Pancreas (tissue), 10 donors: ENCODE measurements around the gene TMEM91. TPM values are rescaled to one million over a fixed set of nuclear protein-coding genes. Genes with fewer than 3 reads are reported as not detected.

Experiments used
- ATAC-seq, 4 donors: fragments of 200-7000 bp; cut with Tn5 transposase; one replicate each; pipeline versions ENCODE4 v1.8.0 to v1.9.1; 2020; ENCODE audit warnings: mild to moderate bottlenecking in 4 of 4, moderate library complexity in 4 of 4
- DNase-seq, 6 donors: peaks; one replicate each; pipeline ENCODE4 v3.0.0-alpha.2; 2020
- FAIRE-seq: peaks from 2 replicates; lab custom pipeline; 2012; peaks lifted over from hg19 to GRCh38; lab: Jason Lieb, UNC
- H3K27ac ChIP-seq, 4 donors: fragments of 200-600 bp; sonication (generic); 1 replicate in 3 of 4; 2 replicates in 1 of 4; pipeline versions ENCODE4 v1.5.0 to v1.8.0; 2020
- H3K27me3 ChIP-seq, 4 donors: fragments of 200-600 bp; one replicate each; pipeline ENCODE4 v1.8.0; 2021
- H3K36me3 ChIP-seq, 3 donors: fragments of 200-600 bp; sonication (generic) in 1 of 3; one replicate each; pipeline versions ENCODE4 v1.5.0 to v1.8.0; 2020 to 2021
- H3K4me1 ChIP-seq, 3 donors: fragments of 200-600 bp; one replicate each; pipeline ENCODE4 v1.8.0; 2021
- H3K4me3 ChIP-seq, 4 donors: fragments of 200-600 bp; sonication (generic) in 2 of 4; one replicate each; pipeline versions ENCODE4 v1.5.0 to v1.8.0; 2020 to 2021
- H3K9me3 ChIP-seq, 4 donors: fragments of 200-600 bp; one replicate each; pipeline ENCODE4 v1.8.0; 2021
- WGBS, 2 donors: extraction: QIAGEN DNeasy Blood & Tissue Kit; methylation state at CpG; one replicate each; pipeline ENCODE4 v1.1.7; 2013; 5-methylcytosine and 5-hydroxymethylcytosine counted together
- intact Hi-C, 3 donors: fragments of 100-400 bp; cut with DNase I; formaldehyde crosslinking; loops; one replicate each; pipeline versions ENCODE4 v1.11.1 to v1.14.2; 2022
- polyA plus RNA-seq, 2 donors: library from polyadenylated mRNA; stranded (reverse); fragments of 200-250 nt; gene quantifications; one replicate each; pipeline ENCODE4 v1.2.3, GENCODE V29; 2013
- total RNA-seq, 6 donors: library from RNA; stranded (reverse); fragmentation: NEBNext Ultra II Directional in 4 of 6; extraction: Animal tissue kit (Norgen Biotek cat#: 25700) in 4 of 6; gene quantifications; one replicate each; pipeline versions ENCODE4 v1.2.1 to v1.2.4, GENCODE V29; 2021 to 2023
- TF ChIP-seq, protein P1 (sequence below), 4 donors: fragments of 200-600 bp; sonication (generic) in 3 of 4; IDR thresholded peaks; one replicate each; pipeline versions ENCODE4 v1.5.0 to v1.8.0; 2021; ENCODE audit warnings: antibody characterized with exemption in 4 of 4
- donor health status: healthy with polysubstance abuse.
- donor health status: DM: no; HTN: no; CAD: no; lungs with moderate emphysema.
- donor health status: DM: no; HTN: no; CAD: no.
- donor health status: control.
- donor health status: control.
- donor health status: Bipolar disorder and iron deficiency.
- donor health status: DM: yes; HTN: yes; CAD: no.
- donor health status: DM: no; HTN: no; CAD: no.
- donor health status: DM: no; HTN: no; CAD: no.
- donor health status: DM: yes; HTN: yes; CAD: no.

TMEM91 gene
- total and polyA plus RNA-seq, 8 donors: 3.8 to 33.0 (median 5.4) TPM

DNA sequence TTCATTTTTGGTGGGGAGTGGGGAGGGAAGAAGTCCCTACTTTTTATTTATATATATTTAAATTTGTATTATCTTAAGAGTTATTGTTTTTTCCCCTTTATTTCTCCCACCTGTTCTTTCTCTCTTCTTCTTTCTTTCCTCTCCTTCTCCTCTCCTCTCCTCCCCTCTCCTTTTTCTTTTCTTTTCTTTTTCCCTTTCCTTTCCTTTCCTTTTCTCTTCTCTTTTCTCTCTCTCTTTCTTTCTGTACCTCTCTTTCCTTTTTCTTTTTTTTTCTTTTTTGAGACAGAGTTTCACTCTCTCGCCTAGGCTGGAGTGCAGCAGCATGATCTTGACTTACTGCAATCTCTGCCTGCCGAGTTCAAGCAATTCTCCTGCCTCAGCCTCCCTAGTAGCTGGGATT is 23.2 kb downstream of the TMEM91 start:
- ATAC-seq (no peak), DNase-seq (no peak), FAIRE-seq (no peak)
- peaks cover 0 to 19% (median 9%) of the 10 kb centered on the region in 3 donors for H3K4me1 ChIP-seq
- H3K27me3 ChIP-seq: no peaks in the 10 kb centered on the region
- no peaks in the 10 kb centered on the region for H3K36me3 ChIP-seq
- 84 to 95% methylated on average over 2 of the region's 2 CpGs for WGBS, 2 donors
- intact Hi-C loops: no loop called here
- no peaks in the 10 kb centered on the region for H3K9me3 ChIP-seq
- no peak overlapping the region for H3K4me3 ChIP-seq
- H3K27ac ChIP-seq: no peak overlapping the region
- TF ChIP-seq, protein P1, sequence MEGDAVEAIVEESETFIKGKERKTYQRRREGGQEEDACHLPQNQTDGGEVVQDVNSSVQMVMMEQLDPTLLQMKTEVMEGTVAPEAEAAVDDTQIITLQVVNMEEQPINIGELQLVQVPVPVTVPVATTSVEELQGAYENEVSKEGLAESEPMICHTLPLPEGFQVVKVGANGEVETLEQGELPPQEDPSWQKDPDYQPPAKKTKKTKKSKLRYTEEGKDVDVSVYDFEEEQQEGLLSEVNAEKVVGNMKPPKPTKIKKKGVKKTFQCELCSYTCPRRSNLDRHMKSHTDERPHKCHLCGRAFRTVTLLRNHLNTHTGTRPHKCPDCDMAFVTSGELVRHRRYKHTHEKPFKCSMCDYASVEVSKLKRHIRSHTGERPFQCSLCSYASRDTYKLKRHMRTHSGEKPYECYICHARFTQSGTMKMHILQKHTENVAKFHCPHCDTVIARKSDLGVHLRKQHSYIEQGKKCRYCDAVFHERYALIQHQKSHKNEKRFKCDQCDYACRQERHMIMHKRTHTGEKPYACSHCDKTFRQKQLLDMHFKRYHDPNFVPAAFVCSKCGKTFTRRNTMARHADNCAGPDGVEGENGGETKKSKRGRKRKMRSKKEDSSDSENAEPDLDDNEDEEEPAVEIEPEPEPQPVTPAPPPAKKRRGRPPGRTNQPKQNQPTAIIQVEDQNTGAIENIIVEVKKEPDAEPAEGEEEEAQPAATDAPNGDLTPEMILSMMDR (IDR thresholded peaks at IDR 0.05): no peak

DNA sequence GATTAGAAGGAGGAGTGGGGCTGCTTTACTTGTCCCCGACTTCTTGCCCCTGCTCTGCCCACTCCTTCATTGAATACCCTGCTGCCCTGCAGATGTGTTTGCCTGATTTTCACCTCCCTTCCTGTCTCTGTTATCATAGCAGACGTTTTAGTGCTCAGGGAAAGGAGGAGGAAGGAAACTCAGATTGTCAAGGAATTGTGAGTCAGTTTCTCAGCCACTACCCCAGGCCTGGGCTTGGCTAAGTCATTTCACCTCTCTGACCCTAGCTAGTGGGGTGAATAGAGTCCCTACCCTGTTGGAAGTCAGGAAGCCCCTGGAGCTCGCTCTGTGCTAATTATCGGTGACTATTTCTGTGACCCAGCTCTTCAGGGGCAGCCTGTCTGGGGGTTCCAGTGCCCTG is 25.1 kb downstream of the TMEM91 start:
- no peak overlapping the region for H3K27ac ChIP-seq
- H3K9me3 ChIP-seq: no peaks in the 10 kb centered on the region
- peaks cover 0 to 12% (median 0%) of the 10 kb centered on the region in 3 donors for H3K4me1 ChIP-seq
- WGBS, 2 donors: 77% methylated on average over 4 of the region's 4 CpGs
- no peak overlapping the region for H3K4me3 ChIP-seq
- H3K36me3 ChIP-seq: no peaks in the 10 kb centered on the region
- FAIRE-seq (no peak), DNase-seq (no peak), ATAC-seq (no peak)
- intact Hi-C loops: no loop called here
- TF ChIP-seq, protein P1 (IDR thresholded peaks at IDR 0.05): no peak
- H3K27me3 ChIP-seq: no peaks in the 10 kb centered on the region

DNA sequence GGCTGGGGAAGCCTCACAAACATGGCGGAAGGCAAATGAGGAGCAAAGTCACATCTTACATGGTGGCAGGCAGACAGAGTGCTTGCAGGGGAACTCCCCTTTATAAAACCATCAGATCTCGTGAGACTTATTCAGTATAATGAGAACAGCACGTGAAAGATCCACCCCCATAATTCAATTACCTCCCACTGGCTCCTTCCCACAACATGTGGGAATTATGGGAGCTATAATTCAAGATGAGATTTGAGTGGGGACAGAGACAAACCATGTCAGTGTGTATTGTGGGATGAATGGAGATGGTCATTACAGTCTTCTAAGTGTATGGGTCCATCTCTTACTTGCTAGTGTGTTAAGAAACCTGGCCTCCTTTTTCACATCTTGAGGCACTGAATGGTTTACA is 25.7 kb downstream of the TMEM91 start:
- WGBS, 2 donors: 81 to 85% methylated on average over 3 of the region's 3 CpGs
- Histone ChIP-seq H3K9me3 (no peaks in the 10 kb centered on the region), H3K4me3 (no peak overlapping the region), H3K4me1 (peaks cover 0 to 12% (median 0%) of the 10 kb centered on the region in 3 donors), H3K27ac (no peak overlapping the region), H3K27me3 (no peaks in the 10 kb centered on the region), H3K36me3 (no peaks in the 10 kb centered on the region)
- TF ChIP-seq, protein P1 (IDR thresholded peaks at IDR 0.05): no peak
- intact Hi-C loops: no loop called here
- no peak for DNase-seq
- no peak for ATAC-seq
- FAIRE-seq: no peak

DNA sequence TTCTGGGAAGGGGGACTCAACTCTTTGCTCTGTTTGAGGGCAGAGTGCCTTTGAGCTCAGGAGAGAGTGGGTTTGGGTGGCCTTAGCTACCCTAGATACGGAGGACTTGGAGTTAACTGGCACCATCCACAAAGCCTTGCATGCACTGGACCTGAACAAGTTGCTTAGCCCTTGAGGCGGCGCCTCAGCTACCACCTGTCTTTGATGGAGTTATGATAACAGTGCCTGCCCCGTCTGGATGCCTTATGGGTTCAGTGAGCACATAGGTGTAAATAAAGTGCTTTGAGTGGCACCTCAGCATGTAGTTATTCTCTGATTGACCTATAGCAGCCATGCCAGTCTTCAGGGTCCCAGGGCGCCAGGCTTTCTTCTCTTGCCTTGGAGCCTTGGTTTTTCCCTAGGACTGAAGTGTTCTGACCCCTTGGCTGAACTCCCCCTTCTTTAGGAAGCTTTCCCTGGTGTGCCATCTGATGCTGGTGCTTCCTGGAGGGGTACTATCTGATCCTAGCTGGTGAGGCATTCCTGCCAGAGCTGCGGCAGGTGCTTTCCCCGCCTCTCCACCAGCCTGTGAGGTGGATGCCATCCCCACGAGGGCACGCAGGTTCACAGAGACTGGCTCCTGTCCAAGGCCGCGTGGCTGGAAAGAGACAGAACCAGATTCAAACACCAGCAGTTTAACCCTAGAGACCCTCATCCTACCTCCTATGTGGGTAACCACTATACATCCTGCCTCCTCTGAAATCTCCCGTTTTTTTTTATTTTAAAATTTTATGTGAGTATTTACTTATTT is 27.0 kb downstream of the TMEM91 start:
- DNase-seq: no peak
- Histone ChIP-seq H3K36me3 (no peaks in the 10 kb centered on the region), H3K27me3 (no peaks in the 10 kb centered on the region), H3K4me1 (peaks cover 0 to 14% (median 0%) of the 10 kb centered on the region in 3 donors), H3K9me3 (no peaks in the 10 kb centered on the region), H3K4me3 (no peak overlapping the region), H3K27ac (no peak overlapping the region)
- TF ChIP-seq, protein P1 (IDR thresholded peaks at IDR 0.05): no peak
- 39% methylated on average over 12 of the region's 12 CpGs for WGBS, 2 donors
- no peak for ATAC-seq
- no peak for FAIRE-seq
- intact Hi-C loops: no loop called here

DNA sequence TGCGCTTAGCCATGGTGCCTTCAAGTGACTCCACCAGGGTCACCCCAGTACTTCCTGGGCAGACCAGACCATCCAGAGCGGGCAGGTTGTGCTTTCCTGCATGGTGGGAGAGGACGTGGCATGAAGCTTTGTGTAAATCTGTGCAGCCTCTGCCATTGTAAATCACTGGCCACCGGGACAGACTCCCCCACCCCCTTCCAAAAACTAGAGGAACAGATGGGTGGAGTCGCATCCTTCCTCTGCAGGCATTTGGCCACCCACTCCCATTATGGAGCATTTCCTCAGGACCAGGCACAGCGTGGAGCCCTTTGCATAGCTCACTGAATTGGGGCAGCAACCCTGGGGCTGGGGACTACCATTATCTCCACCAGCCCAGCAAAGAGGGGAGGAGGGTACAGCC is 29.4 kb downstream of the TMEM91 start:
- TF ChIP-seq, protein P1 (IDR thresholded peaks at IDR 0.05): no peak
- H3K4me3 ChIP-seq: no peak overlapping the region
- DNase-seq (no peak), FAIRE-seq (no peak), ATAC-seq (no peak)
- intact Hi-C loops: no loop called here
- no peaks in the 10 kb centered on the region for H3K27me3 ChIP-seq
- peaks cover 6 to 24% (median 15%) of the 10 kb centered on the region in 3 donors for H3K4me1 ChIP-seq
- no peaks in the 10 kb centered on the region for H3K9me3 ChIP-seq
- whole genome bisulfite sequencing, 2 donors: 82 to 88% methylated on average over 6 of the region's 6 CpGs
- H3K36me3 ChIP-seq: no peaks in the 10 kb centered on the region
- no peak overlapping the region for H3K27ac ChIP-seq
